Endothelial cell of umbilical vein (primary cell): ENCODE results near the gene ART3. TPM values are rescaled to one million over a fixed set of nuclear protein-coding genes. Genes with fewer than 3 reads are reported as not detected.

Experiments used
- BruUV-seq: library from RNA; stranded (reverse); fragments of 400-500 nt; replicated peaks from 2 replicates; lab custom pipeline; 2021; lab: Mats Ljungman, UMichigan
- CTCF ChIA-PET: fragments of 300-600, 350-600 bp; sonication (Branson Sonifier 250); formaldehyde crosslinking; loops from one replicate; lab custom pipeline; 2021; ENCODE audit warnings: antibody characterized with exemption, inconsistent platforms; lab: Charles Lee
- POLR2A ChIA-PET: fragments of 300-600, 350-600 bp; sonication (Branson Sonifier 250); formaldehyde crosslinking; loops from one replicate; lab custom pipeline; 2021; ENCODE audit warnings: antibody characterized with exemption, inconsistent platforms; lab: Charles Lee
- DNase-seq: peaks from one replicate; pipeline ENCODE4 v3.0.0-alpha.2; 2011; ENCODE audit warnings: low read depth, low spot score
- FAIRE-seq: peaks from 2 replicates; lab custom pipeline; 2011; peaks lifted over from hg19 to GRCh38; lab: Jason Lieb, UNC
- H2AFZ ChIP-seq: 2 replicates; pipeline ENCODE4 v1.6.0; 2012; ENCODE audit warnings: low read depth, low read length, control low read depth, inconsistent platforms
- H3K27ac ChIP-seq: 2 replicates; pipeline ENCODE4 v1.5.1; 2011; ENCODE audit warnings: low read depth, mild to moderate bottlenecking, control low read depth, low read length, moderate library complexity; ENCODE audit not compliant: insufficient read depth
- H3K27me3 ChIP-seq, 2 experiments: 2 replicates each; pipeline versions ENCODE4 v1.6.0 to v1.6.1; 2011; ENCODE audit warnings: low read length in 2 of 2, mixed read lengths in 1 of 2; ENCODE audit not compliant: control insufficient read depth in 2 of 2, insufficient read depth in 2 of 2
- H3K36me3 ChIP-seq, 2 experiments: 2 replicates in 1 of 2; 3 replicates in 1 of 2; pipeline ENCODE4 v1.5.1; 2011; ENCODE audit warnings: low read length in 2 of 2, mild to moderate bottlenecking in 1 of 2, moderate library complexity in 1 of 2; ENCODE audit not compliant: control insufficient read depth in 2 of 2, insufficient read depth in 2 of 2; ENCODE audit errors: extremely low read depth in 1 of 2
- H3K4me1 ChIP-seq: 3 replicates; pipeline ENCODE4 v1.5.1; 2011; ENCODE audit warnings: mild to moderate bottlenecking, low read length; ENCODE audit not compliant: control insufficient read depth, insufficient read depth; ENCODE audit errors: extremely low read depth
- H3K4me2 ChIP-seq: 2 replicates; pipeline ENCODE4 v1.6.1; 2011; ENCODE audit warnings: low read length, control low read depth, mixed read lengths; ENCODE audit not compliant: insufficient read depth
- H3K4me3 ChIP-seq, 3 experiments: fragments of 200-600 bp in 1 of 3; sonication (generic), shearing (Covaris generic) in 1 of 3; replicated peaks in 1 of 3; 2 replicates each; pipeline ENCODE4 v1.5.1; 2011 to 2016; ENCODE audit warnings: control low read depth in 3 of 3, low read length in 3 of 3, mild to moderate bottlenecking in 2 of 3, inconsistent platforms in 1 of 3, low read depth in 1 of 3, moderate library complexity in 1 of 3; ENCODE audit not compliant: insufficient read depth in 1 of 3
- H3K79me2 ChIP-seq: 2 replicates; pipeline ENCODE4 v1.6.0; 2012; ENCODE audit warnings: low read length, inconsistent platforms; ENCODE audit not compliant: control insufficient read depth, insufficient read depth
- H3K9ac ChIP-seq: replicated peaks from 2 replicates; pipeline ENCODE3; 2011; ENCODE audit warnings: low read length, control low read depth; ENCODE audit not compliant: insufficient read depth; ENCODE audit errors: extremely low read depth
- H3K9me1 ChIP-seq: replicated peaks from 3 replicates; pipeline ENCODE4 v1.6.0; 2011; ENCODE audit warnings: mild to moderate bottlenecking, low read length; ENCODE audit not compliant: control insufficient read depth, insufficient read depth; ENCODE audit errors: extremely low read depth
- H3K9me3 ChIP-seq: replicated peaks from 2 replicates; pipeline ENCODE4 v1.5.1; 2012; ENCODE audit warnings: low read length, inconsistent platforms; ENCODE audit not compliant: control insufficient read depth, insufficient read depth
- H4K20me1 ChIP-seq: replicated peaks from 2 replicates; pipeline ENCODE3; 2011; ENCODE audit warnings: mild to moderate bottlenecking, low read length; ENCODE audit not compliant: control insufficient read depth, insufficient read depth; ENCODE audit errors: extremely low read depth
- EZH2 ChIP-seq: IDR thresholded peaks from 2 replicates; pipeline ENCODE4 v1.6.1; 2012; ENCODE audit warnings: borderline replicate concordance, low read depth, mild to moderate bottlenecking, moderate library complexity, low read length, inconsistent platforms; ENCODE audit not compliant: severe bottlenecking
- FOS ChIP-seq: IDR thresholded peaks from 2 replicates; pipeline ENCODE4 v1.6.1; 2011; ENCODE audit warnings: mild to moderate bottlenecking, low read length, moderate library complexity, borderline replicate concordance; ENCODE audit not compliant: insufficient read depth
- GATA2 ChIP-seq: IDR thresholded peaks from 2 replicates; pipeline ENCODE4 v1.7.0; 2011; ENCODE audit warnings: low read depth, mild to moderate bottlenecking, moderate library complexity, mixed read lengths, low read length; ENCODE audit not compliant: insufficient read length, insufficient read depth
- JUN ChIP-seq: IDR thresholded peaks from 2 replicates; pipeline ENCODE4 v1.6.1; 2011; ENCODE audit warnings: borderline replicate concordance, low read depth; ENCODE audit not compliant: insufficient read length, insufficient read depth
- MYC ChIP-seq: IDR thresholded peaks from one replicate; pipeline ENCODE4 v1.6.1; 2011; ENCODE audit warnings: mild to moderate bottlenecking, low read depth, low read length
- POLR2A ChIP-seq: IDR thresholded peaks from 2 replicates; pipeline ENCODE4 v1.6.1; 2012; ENCODE audit warnings: low read depth, mild to moderate bottlenecking, control low read depth, low read length
- POLR2AphosphoS5 ChIP-seq: IDR thresholded peaks from 2 replicates; pipeline ENCODE4 v1.6.1; 2012; ENCODE audit warnings: low read depth, mild to moderate bottlenecking, control low read depth, low read length, moderate library complexity; ENCODE audit not compliant: insufficient read depth
- dilution Hi-C: fragments of 300-500 bp; cut with MboI; formaldehyde crosslinking; loops from one replicate; pipeline ENCODE4 v1.15.0; 2019; ENCODE audit warnings: low sequenced_read_pairs; ENCODE audit not compliant: extremely low pct_ligation_motif_present
- intact Hi-C: fragments of 100-400 bp; cut with micrococcal nuclease; formaldehyde crosslinking; loops from one replicate; pipeline ENCODE4 v1.10.0; 2022
- polyA plus RNA-seq, 4 experiments: library from polyadenylated mRNA; depleted of rRNA in 3 of 4; stranded (reverse) in 3 of 4; unstranded in 1 of 4; fragments of >200 nt; gene quantifications; 2 replicates each; pipeline versions ENCODE4 v1.2.1 to v1.2.3, GENCODE V29; 2011 to 2012; ENCODE audit warnings: missing spikeins in 1 of 4
- total RNA-seq: library from RNA; stranded (reverse); gene quantifications from 2 replicates; pipeline ENCODE4 v1.2.3, GENCODE V29; 2021
- TF ChIP-seq, protein P1 (sequence below), 2 donors: IDR thresholded peaks; 1 replicate in 1 of 2; 2 replicates in 1 of 2; pipeline ENCODE4 v1.5.1; 2011; ENCODE audit warnings: low read length in 2 of 2, mild to moderate bottlenecking in 2 of 2, moderate library complexity in 2 of 2, control low read depth in 1 of 2, inconsistent platforms in 1 of 2, low read depth in 1 of 2; ENCODE audit not compliant: insufficient read depth in 1 of 2; ENCODE audit errors: extremely low read depth in 1 of 2
- TF ChIP-seq, protein P2 (sequence below): IDR thresholded peaks from 2 replicates; pipeline ENCODE4 v1.6.1; 2011; ENCODE audit not compliant: insufficient read depth, insufficient read length

The ART3 gene
- total and polyA plus RNA-seq, 2 donors (not counting 3 experiments of a cell fraction or from before 2014, with no cell fraction given) = not detected

DNA sequence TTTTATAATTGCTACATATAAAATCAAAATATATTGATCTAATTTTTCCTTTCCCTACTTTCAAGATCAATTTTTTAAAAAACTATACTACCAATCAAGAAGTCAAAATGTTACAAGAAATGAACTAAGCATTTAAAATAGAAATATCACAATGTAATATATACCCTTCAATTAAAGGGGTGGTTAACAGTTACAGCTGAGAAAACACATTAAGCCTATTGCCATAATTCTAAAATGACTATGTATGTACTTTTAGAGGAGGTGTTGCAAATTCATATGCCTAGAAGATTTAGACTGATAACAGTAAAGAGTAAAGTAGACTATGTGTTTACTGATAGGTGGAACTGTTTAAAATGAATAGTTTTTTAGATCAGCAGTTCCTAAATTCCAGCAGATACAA lies 70.0 kb downstream of the ART3 start:
- ChIA-PET CTCF (interaction anchor here (1.0 kb wide), 1 partner anchor 148 kb away, joined by 3 read pairs; no protein-coding TSS in a partner anchor), POLR2A (no interaction called here)
- Histone ChIP-seq H3K36me3 (peaks cover 2 to 12% of the 10 kb centered on the region in 2 experiments), H3K9me1 (no peaks in the 10 kb centered on the region), H3K4me2 (no peak overlapping the region), H2AFZ (no peak overlapping the region), H3K27me3 (no peaks in the 10 kb centered on the region), H3K4me3 (no peak overlapping the region), H4K20me1 (peaks cover 9% of the 10 kb centered on the region), H3K79me2 (peaks cover 59% of the 10 kb centered on the region), H3K27ac (no peak overlapping the region), H3K4me1 (peaks cover 23% of the 10 kb centered on the region), H3K9me3 (no peaks in the 10 kb centered on the region), H3K9ac (no peak overlapping the region)
- no peak for FAIRE-seq
- TF ChIP-seq JUN (no peak), EZH2 (no peak), POLR2A (no peak), MYC (no peak), FOS (no peak), POLR2AphosphoS5 (no peak), GATA2 (no peak)
- TF ChIP-seq, protein P1, sequence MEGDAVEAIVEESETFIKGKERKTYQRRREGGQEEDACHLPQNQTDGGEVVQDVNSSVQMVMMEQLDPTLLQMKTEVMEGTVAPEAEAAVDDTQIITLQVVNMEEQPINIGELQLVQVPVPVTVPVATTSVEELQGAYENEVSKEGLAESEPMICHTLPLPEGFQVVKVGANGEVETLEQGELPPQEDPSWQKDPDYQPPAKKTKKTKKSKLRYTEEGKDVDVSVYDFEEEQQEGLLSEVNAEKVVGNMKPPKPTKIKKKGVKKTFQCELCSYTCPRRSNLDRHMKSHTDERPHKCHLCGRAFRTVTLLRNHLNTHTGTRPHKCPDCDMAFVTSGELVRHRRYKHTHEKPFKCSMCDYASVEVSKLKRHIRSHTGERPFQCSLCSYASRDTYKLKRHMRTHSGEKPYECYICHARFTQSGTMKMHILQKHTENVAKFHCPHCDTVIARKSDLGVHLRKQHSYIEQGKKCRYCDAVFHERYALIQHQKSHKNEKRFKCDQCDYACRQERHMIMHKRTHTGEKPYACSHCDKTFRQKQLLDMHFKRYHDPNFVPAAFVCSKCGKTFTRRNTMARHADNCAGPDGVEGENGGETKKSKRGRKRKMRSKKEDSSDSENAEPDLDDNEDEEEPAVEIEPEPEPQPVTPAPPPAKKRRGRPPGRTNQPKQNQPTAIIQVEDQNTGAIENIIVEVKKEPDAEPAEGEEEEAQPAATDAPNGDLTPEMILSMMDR (IDR thresholded peaks at IDR 0.05; ENCODE audit: extremely low read depth in 1 of 2, insufficient read depth in 1 of 2, low read depth in 1 of 2, low read length in 2 of 2) = no peak
- TF ChIP-seq, protein P2, sequence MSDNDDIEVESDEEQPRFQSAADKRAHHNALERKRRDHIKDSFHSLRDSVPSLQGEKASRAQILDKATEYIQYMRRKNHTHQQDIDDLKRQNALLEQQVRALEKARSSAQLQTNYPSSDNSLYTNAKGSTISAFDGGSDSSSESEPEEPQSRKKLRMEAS = no peak
- no TSS peak for BruUV-seq
- dilution Hi-C loops (no loop called here), intact Hi-C loops (loop anchor here (10.0 kb wide), 1 partner anchor 930 kb away; the partner anchor contains the start of gene CCNI)
- no peak for DNase-seq
